Lower lobe of right lung (tissue), 2 donors: ENCODE measurements around the gene IPO4. TPM values are rescaled to one million over a fixed set of nuclear protein-coding genes. Genes with fewer than 3 reads are reported as not detected.

Experiments
- ATAC-seq, 2 donors: fragments of 200-7000 bp; cut with Tn5 transposase; one replicate each; pipeline ENCODE4 v1.9.1; 2020 to 2022; ENCODE audit warnings: mild to moderate bottlenecking in 2 of 2, moderate library complexity in 2 of 2
- DNase-seq: peaks from one replicate; pipeline ENCODE4 v3.0.0-alpha.2; 2020
- H3K27ac ChIP-seq: fragments of 200-600 bp; one replicate; pipeline ENCODE4 v1.8.0; 2022
- H3K27me3 ChIP-seq: fragments of 200-600 bp; one replicate; pipeline ENCODE4 v1.8.0; 2022; ENCODE audit warnings: low read depth
- H3K36me3 ChIP-seq: fragments of 200-600 bp; one replicate; pipeline ENCODE4 v1.8.0; 2022; ENCODE audit warnings: mild to moderate bottlenecking
- H3K4me1 ChIP-seq: fragments of 200-600 bp; one replicate; pipeline ENCODE4 v1.8.0; 2022
- H3K4me3 ChIP-seq: fragments of 200-600 bp; one replicate; pipeline ENCODE4 v1.8.0; 2022; ENCODE audit warnings: mild to moderate bottlenecking
- H3K9me3 ChIP-seq: fragments of 200-600 bp; one replicate; pipeline ENCODE4 v1.8.0; 2022
- intact Hi-C: fragments of 100-400 bp; cut with DNase I; formaldehyde crosslinking; loops from one replicate; pipeline ENCODE4 v1.11.0; 2022
- total RNA-seq: library from RNA; stranded (reverse); fragmentation: NEBNext Ultra II Directional; extraction: Animal tissue kit (Norgen Biotek cat#: 25700); gene quantifications from one replicate; pipeline ENCODE4 v1.2.1, GENCODE V29; 2021
- TF ChIP-seq, protein P1 (sequence below): fragments of 200-600 bp; IDR thresholded peaks from one replicate; pipeline ENCODE4 v1.8.0; 2022; ENCODE audit warnings: antibody characterized with exemption, mild to moderate bottlenecking
- donor health status: DM: no; HTN: yes; CAD: no; lungs with severe emphysema.

IPO4 gene
- total RNA-seq, 1 donor from 2014 or later: 18.3 TPM

DNA sequence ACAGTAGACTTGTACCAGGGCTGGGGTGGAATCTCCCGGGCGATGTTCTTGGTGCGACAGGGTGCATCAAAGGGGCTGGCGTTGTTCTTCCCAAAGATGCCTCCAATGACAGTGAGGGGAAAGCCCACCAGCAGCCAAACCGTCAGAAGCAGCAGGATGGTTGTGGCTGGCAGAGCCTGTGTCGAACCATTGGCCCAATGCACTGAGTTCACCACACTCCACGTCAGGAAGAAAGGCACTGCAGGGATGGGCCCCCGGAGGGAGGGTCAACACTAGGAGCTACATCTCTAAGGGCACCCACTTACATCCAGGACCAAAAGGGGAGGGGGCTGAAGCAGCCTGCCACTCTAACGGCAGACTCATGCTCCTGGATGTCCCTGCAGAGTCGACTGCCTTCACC lies 1.8 kb upstream of the IPO4 start:
- TF ChIP-seq, protein P1, sequence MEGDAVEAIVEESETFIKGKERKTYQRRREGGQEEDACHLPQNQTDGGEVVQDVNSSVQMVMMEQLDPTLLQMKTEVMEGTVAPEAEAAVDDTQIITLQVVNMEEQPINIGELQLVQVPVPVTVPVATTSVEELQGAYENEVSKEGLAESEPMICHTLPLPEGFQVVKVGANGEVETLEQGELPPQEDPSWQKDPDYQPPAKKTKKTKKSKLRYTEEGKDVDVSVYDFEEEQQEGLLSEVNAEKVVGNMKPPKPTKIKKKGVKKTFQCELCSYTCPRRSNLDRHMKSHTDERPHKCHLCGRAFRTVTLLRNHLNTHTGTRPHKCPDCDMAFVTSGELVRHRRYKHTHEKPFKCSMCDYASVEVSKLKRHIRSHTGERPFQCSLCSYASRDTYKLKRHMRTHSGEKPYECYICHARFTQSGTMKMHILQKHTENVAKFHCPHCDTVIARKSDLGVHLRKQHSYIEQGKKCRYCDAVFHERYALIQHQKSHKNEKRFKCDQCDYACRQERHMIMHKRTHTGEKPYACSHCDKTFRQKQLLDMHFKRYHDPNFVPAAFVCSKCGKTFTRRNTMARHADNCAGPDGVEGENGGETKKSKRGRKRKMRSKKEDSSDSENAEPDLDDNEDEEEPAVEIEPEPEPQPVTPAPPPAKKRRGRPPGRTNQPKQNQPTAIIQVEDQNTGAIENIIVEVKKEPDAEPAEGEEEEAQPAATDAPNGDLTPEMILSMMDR: no peak
- peaks cover 48% of the 10 kb centered on the region for H3K36me3 ChIP-seq
- H3K27me3 ChIP-seq: no peaks in the 10 kb centered on the region
- no peaks in the 10 kb centered on the region for H3K9me3 ChIP-seq
- H3K4me3 ChIP-seq: no peak overlapping the region
- intact Hi-C loops: no loop called here
- DNase-seq: no peak
- no peak overlapping the region for H3K27ac ChIP-seq
- no peak for ATAC-seq
- H3K4me1 ChIP-seq: peaks cover 30% of the 10 kb centered on the region

DNA sequence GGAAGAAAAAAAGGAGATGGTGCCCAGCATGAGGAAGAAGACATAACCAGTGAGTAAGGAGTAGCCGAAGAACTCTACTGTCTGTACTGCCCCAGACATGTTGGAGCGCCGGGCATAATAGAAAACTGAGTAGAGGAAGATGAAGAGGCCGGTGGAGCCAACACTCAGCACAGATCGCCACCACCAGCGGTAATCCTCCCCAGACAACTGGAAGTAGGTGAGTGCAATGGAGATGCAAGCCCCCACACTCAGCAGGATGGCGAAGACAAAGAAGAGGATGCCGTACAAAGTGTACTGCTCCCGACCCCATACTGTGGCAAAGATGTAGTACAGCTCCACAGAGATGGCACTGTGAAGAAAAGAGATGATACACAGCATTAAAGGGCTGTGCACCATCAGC lies 844 bp upstream of the IPO4 start:
- H3K9me3 ChIP-seq: no peaks in the 10 kb centered on the region
- H3K4me3 ChIP-seq: no peak overlapping the region
- ATAC-seq: no peak

DNA sequence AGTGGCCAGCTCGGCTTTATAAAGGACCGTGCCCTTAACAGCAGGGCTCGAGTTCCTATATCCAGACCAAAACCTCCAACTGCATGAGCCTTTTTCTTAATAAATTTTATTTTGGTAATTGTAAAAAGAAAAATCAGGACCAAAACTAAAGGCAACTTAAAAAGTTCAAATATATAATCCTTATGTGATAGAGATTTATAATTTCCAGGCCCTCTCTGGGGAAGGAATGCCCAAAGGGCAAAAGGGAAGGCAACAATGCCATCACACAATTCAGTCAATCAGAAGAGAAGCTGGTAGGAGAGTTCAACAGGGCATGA lies 401 bp upstream of the IPO4 start:
- TF ChIP-seq, protein P1: no peak
- Histone ChIP-seq H3K4me3 (peak overlapping the region; percentile 80), H3K4me1 (peaks cover 21% of the 10 kb centered on the region), H3K9me3 (no peaks in the 10 kb centered on the region), H3K36me3 (peaks cover 62% of the 10 kb centered on the region), H3K27ac (peak overlapping the region; percentile 70), H3K27me3 (no peaks in the 10 kb centered on the region)
- DNase-seq (no peak), ATAC-seq (no peak)
- intact Hi-C loops: no loop called here

More for the DNA sequence above, 844 bp upstream of the IPO4 start:
- Histone ChIP-seq H3K4me1 (peaks cover 25% of the 10 kb centered on the region), H3K27ac (no peak overlapping the region), H3K36me3 (peaks cover 57% of the 10 kb centered on the region), H3K27me3 (no peaks in the 10 kb centered on the region)
- intact Hi-C loops: no loop called here
- TF ChIP-seq, protein P1: no peak
- no peak for DNase-seq

- H3K4me1 ChIP-seq: peaks cover 20% of the 10 kb centered on the region
- H3K36me3 ChIP-seq: peaks cover 70% of the 10 kb centered on the region
- intact Hi-C loops: no loop called here
- TF ChIP-seq, protein P1: no peak
- H3K27ac ChIP-seq: peak overlapping the region; percentile 70
- no peaks in the 10 kb centered on the region for H3K27me3 ChIP-seq
- H3K4me3 ChIP-seq: peak overlapping the region; percentile 80
- H3K9me3 ChIP-seq: no peaks in the 10 kb centered on the region
- ATAC-seq (no peak), DNase-seq (no peak)
Measured at GRCh38 chr14:24187539-24187915, 1.1 kb downstream of the IPO4 start.

- no peak for ATAC-seq
- Histone ChIP-seq H3K4me3 (no peak overlapping the region), H3K4me1 (peaks cover 20% of the 10 kb centered on the region), H3K9me3 (no peaks in the 10 kb centered on the region), H3K36me3 (peaks cover 70% of the 10 kb centered on the region), H3K27ac (no peak overlapping the region), H3K27me3 (no peaks in the 10 kb centered on the region)
- TF ChIP-seq, protein P1: no peak
- DNase-seq: no peak
- intact Hi-C loops: no loop called here
Measured at GRCh38 chr14:24186831-24187538, 1.6 kb downstream of the IPO4 start.
